NCI-H526 (cell line): Measurements from ENCODE around the gene ZNF79.
A peak's percentile ranks its signal among the peaks of the same experiment; 100 is the strongest.

Experiments
- DNase-seq, 2 experiments: peaks; one replicate each; lab custom pipeline; 2025; lab: John Stamatoyannopoulos, UW

The ZNF79 gene

DNA sequence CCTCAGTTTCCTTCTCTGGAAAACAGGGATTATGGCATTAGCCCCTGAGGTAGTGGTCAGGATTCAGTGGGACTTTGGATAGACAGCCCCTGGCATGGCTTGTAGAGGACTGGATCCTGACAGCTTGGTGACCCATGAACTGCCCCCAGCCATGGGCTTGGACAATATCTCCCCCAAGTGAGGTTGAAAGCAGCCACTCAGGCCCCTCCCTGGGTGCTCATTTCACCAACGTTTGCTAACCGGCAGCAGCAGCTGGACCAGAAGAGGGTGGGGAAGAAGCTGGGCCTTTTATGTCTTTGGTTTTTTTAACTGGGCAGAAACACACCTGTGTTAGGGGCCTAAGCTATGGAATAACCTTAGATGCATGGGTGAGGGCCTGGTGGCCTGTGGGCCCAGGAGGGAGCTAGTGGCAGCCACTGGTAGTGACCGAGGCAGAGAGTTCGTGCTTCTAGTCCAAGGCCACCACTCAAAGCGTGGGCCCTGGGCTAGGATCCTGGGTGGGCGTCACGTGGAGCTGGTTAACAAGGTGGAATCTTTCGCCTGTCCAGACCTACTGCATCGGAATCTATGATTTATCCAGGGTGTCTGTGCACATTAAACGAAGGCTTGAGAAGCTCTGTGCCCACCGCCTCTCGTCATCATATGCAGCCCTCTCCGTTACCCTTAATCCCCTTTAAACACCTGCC lies 25.3 kb upstream of the ZNF79 start:
- DNase-seq, result no peak

DNA sequence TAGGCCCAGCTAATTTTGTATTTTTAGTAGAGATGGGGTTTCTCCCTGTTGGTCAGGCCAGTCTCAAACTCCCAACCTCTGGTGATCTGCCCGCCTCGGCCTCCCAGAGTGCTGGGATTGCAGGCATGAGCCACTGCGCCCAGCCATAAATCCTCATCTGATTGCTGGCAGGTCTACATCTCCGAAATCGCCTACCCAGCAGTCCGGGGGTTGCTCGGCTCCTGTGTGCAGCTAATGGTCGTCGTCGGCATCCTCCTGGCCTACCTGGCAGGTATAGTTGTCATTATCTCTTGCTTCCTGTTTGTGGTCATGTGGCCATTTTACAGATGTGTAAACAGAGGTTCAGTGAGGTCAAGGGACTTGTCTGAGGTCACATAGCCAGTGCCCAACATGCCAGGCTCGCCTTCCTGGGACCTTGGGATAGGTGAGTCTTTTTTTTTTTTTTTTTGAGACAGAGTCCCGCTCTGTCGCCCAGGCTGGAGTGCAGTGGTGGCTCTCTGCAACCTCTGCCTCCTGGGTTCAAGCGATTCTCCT lies 24.4 kb upstream of the ZNF79 start:
- DNase-seq, result no peak

DNA sequence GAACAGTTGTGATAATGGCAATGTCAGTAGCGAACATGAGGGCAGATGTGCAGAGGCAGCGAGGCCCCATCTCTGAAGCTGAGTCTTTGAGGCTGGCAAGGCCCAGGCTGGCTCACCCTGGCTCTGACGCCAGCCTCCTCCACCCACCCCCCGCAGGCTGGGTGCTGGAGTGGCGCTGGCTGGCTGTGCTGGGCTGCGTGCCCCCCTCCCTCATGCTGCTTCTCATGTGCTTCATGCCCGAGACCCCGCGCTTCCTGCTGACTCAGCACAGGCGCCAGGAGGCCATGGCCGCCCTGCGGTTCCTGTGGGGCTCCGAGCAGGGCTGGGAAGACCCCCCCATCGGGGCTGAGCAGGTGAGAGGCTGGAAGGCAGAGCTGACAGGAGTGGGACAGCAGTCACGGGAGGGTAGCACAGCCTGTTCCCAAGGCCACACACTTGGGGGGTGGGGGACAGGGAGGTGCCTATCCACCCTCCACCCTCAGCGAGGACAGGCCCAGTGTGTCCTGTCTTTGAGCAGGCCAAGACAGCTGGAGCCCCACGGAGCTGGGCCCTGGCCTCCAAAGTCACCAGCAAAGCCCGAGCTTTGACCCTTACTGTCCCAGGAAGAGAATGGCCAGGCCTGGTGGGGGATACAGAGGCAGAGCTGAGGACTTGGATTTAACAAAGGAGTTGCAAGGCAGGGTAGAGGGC lies 21.6 kb upstream of the ZNF79 start:
- DNase-seq, result no peak

DNA sequence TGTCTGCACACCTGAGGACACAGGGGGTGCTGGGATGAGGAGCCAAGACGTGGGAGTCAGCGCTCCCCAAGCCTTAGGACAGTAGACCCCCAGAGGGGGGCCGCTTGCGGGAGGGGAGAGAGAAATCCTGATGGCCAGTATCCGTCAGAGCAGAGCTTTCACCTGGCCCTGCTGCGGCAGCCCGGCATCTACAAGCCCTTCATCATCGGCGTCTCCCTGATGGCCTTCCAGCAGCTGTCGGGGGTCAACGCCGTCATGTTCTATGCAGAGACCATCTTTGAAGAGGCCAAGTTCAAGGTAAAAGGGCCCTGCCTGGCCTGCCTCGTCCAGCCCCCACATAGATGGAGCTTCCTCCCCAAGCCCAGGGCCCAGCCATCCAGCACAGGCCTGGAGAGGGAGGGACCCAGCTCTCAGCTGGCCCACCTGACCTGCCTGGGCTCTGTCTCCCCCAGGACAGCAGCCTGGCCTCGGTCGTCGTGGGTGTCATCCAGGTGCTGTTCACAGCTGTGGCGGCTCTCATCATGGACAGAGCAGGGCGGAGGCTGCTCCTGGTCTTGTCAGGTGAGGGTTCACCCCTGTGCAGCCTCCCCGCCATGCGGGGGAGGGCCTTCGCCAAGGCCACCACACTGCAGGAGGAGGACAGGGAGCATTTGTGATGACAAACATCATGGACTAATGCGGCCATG lies 20.5 kb upstream of the ZNF79 start:
- no peak for DNase-seq

DNA sequence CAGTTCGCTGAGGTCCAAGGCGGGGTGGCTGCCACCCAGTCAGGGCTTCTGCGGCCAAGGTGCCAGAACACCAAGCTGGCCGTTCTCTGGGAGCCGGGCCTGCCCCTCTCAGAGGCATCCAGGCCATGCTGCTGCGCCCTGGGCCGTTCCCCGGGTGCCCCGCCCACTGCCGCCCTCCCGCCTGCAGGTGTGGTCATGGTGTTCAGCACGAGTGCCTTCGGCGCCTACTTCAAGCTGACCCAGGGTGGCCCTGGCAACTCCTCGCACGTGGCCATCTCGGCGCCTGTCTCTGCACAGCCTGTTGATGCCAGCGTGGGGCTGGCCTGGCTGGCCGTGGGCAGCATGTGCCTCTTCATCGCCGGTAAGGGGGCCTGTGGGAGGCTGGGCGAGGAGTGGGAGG lies 19.6 kb upstream of the ZNF79 start:
- DNase-seq, result no peak

DNA sequence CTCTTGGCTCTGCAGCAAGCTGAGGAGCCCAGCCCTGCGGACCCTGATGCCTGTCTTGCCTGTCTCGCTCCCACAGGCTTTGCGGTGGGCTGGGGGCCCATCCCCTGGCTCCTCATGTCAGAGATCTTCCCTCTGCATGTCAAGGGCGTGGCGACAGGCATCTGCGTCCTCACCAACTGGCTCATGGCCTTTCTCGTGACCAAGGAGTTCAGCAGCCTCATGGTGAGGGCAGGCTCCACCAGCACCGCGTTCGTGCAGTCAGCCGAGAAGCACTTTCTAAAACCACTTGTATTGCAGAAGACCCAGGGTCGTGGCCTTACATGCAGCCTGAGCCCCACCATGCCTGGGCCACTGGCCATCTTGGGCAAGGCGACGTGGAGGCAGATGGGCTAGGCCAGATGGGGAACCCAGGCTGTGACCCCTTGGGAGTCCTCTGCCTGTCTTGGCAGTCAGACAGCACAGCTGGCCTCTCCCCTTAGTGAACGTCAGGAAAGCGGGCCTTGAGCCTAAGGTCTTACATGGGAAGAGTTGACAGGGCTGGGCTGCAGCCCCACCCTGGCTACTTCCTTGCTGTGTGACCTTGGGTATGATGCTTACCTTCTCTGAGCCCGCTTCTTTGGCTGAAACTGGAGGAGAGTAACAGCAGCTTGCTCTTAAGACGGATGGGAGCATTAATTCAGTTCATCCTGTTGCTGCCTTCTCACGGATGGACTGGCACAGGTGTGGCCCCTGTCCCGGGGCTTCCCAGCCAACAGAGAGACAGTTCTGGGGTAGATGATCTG lies 18.6 kb upstream of the ZNF79 start:
- DNase-seq, result no peak

DNA sequence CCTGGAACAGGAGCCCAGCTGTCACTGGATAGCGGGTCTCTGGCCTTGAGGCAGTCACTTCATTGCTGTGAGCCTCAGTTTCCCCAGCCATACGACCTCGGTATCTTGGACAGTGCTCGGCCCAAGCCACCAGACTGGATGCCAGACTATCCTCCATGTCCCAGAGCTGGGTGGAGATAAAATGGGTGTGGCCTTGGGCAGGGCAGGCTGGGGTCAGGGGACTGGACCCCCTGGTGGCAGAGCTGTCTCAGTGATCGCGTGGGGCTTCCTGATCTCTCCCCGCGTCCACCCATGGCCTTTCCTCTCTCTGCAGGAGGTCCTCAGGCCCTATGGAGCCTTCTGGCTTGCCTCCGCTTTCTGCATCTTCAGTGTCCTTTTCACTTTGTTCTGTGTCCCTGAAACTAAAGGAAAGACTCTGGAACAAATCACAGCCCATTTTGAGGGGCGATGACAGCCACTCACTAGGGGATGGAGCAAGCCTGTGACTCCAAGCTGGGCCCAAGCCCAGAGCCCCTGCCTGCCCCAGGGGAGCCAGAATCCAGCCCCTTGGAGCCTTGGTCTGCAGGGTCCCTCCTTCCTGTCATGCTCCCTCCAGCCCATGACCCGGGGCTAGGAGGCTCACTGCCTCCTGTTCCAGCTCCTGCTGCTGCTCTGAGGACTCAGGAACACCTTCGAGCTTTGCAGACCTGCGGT lies 17.2 kb upstream of the ZNF79 start:
- no peak for DNase-seq

DNA sequence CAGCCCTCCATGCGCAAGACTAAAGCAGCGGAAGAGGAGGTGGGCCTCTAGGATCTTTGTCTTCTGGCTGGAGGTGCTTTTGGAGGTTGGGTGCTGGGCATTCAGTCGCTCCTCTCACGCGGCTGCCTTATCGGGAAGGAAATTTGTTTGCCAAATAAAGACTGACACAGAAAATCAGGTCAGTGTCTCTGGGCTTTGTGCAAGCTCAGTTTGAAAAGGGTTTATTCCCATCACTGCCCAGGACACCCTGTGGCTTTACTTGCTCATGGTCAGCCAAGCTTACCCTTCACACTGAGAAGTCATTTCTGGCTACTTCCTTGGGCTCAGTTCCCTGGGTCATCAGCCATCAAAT lies 16.7 kb upstream of the ZNF79 start:
- no peak for DNase-seq

DNA sequence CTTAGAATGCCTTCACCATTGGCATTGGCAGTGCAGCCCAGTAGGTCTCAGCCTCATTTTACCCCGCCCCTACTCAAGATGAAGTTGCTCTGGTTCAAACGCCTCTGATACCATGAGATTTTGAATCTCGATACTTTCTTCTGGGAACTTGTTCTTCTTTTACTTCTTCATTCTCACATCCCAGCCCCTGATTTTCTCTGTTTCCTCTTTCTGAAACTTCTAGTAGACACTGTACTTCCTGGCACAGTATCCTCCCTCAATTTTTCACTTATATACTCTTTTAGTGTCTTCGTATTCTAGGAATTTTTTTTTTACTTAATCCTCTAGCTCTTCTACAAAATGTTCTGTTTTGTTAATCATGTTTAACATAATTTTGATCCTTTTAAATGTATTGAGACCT lies 13.1 kb upstream of the ZNF79 start:
- DNase-seq, result no peak

DNA sequence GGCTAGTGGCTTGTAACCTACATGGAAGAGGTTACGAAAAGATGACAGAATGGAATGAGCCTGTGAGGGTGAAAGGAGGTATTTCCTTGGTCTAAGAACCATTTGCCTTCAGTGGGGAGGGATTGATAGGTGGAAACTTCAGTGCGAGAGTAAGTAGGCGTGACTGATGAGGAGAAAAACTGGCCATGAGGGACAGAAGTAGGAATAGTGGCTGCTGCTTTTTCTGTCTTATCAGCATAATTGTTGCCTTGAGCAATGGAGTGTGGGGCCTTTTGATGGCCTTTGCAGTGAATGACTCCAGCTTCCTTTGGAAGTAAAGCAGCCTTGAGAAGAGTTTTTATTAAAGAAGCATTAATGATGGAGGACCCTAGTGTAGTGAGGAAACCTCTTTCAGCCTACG lies 9.0 kb upstream of the ZNF79 start:
- no peak for DNase-seq

DNA sequence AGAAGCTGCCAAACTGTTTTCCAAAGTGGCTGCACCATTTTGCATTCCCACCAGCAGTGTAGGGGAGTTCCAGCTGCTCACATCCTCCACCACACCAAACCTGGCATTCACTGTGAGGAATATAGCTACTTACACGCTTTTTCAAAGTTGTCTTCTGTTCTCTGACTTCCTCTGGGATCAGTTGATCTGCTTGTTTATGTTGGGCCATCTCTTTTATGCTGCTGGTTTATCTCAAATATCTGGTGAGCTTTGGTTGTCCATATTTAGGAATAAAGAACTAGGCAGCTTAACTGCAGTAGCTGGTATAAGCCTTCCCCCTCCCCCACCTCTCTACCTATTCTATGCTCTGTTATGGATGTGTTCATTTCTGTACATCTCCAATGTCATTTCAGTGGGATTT lies 8.5 kb upstream of the ZNF79 start:
- no peak for DNase-seq

DNA sequence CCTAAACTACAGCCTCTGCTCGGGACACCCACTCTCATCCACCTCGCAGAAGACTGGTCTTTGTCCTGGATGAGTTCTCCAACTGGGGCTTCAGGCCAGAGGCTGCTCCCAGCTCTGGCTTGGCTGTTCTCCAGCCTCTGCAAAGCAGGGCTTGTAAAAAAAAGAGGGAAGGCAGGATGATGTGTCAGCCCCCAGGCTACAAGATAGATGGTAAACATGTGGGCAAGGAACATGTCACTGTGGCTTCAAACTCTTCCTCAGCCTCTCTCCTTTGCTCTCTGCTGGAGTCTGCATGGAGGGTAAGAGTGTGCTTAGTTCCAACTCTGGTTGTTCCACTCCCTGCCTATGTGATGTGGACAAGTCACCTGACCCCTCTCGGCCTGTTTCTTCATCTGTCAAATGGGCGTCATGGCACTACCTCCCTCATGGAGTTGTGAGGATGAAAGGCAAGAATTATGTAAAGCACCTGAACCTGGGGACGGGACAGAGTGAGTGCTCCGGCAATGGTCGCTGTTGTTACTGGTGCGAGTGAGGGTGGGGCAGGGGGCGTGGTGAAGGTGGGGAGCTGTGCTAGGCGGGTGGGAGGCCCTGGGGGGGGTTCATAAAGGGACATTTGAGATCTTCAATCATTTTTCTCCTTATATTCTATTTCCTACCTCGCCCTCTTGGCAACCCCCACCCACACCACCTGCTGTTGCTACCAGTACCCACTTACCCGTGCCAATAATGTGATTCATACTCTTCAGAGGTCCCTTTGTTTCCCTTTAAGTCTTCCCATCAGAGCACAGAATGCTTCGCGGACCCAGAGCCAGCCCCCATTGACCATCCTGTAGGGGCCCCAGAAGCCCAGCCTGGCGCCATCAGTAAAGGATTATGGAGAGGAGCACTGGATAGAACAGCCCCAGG lies 6.8 kb upstream of the ZNF79 start:
- peak; percentile 26 to 48 for DNase-seq

DNA sequence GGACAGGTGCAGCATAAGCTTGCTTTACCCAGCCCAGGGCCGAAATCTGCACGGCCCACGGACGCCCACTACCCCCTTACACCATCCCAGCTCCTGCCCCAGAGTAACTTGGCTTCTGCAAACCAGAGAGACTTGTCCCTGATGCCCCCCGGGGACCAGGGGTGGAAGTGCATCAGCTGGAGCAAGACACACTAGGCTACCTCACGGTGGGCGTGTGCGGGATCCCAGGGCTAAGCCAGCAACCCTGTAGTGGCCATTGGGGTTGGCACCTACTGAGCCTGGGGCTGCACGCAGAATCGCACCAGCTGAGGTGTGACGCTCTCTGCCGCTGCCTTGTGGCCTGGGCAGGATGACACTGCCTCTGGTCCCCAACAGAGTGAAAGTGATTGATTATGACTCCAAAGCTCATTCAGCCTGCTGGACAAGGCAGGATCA lies 6.1 kb upstream of the ZNF79 start:
- DNase-seq, result peak in 1 of 2 experiments; percentile 48

DNA sequence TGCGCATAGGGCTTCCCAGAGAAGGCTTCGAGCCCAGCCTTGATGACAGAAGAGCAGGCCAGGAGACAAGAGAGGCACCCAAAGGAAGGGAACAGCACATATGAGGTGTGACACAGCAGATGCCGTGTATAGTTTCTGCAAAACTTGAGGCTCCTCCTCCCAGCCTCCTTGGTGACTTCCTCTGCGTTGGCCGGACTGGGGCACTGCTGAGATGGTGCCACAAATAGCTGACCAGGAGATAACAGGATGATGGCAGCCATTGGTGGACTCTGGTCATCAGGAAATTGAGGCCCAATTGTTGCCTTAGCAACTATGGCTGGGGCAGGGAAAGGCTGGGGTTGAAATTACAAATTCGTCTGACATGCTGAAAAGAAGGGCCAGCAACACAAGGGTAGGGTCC lies 4.8 kb upstream of the ZNF79 start:
- DNase-seq, result no peak

DNA sequence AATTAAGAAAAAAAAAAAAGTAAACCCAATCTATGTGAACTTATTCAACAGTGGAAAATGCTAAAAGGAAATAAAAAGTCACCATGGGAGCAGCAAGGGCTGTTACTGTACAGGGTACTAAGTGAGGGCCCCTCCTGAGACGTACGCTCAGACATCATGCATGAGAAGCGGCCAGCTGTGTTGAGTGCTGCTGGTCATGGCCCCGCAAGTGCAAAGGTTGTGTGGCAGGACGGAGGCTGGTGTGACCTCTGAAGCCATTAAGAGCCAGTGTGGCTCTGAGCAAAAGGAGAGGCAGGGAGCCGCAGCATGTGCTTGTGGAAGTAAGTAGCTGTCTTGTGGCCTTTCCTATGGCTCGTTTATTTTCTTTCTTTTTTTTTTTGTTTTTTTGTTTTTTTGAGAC lies 3.1 kb upstream of the ZNF79 start:
- DNase-seq, result no peak

DNA sequence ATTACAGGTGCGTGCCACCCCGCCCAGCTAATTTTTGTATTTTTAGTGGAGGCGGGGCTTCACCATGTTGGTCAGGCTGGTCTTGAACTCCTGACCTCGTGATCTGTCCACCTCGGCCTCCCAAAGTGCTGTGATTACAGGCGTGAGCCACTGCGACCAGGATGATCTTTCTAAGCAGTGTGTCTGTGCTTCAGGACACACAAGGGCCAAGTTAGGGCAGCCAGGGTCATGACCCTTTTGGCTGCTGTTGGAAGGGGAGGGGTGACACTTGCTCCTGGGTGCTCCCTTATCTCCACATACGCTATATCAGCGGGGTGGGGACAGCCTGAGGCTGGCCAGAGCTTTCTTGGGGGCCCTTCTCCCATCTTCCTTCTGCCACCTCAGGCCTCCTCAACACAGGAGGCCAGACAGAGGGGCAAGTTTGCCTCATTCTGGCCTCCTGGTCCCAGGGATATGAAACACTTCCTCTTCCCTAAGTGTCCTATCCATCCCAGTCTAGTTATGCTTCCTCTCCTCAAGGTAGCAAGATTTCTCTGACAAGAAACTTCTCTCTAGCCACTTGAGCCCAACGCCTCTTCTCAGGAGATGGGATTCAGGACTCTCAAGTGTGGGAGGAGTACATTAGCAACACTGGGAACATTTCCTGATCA lies 1.9 kb upstream of the ZNF79 start:
- no peak for DNase-seq

DNA sequence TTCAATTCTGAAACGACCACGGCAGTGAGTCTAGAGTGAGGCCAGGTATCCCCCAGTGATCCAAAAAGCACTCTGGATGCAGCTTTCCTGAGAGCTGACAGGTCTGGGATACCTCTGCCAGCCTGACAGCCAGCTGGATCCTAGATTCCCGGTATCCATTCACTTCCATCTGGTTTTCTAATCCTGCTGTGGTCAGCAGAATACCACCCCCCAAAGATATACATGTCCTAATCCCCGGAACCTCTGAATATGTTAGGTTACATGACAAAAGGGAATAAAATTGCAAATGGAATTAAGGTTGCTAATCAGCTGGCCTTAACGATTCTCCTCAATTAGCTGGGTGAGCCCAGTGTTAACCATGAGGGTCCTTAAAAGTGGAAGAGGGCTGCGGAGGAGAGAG lies 1.4 kb upstream of the ZNF79 start:
- DNase-seq, result no peak

DNA sequence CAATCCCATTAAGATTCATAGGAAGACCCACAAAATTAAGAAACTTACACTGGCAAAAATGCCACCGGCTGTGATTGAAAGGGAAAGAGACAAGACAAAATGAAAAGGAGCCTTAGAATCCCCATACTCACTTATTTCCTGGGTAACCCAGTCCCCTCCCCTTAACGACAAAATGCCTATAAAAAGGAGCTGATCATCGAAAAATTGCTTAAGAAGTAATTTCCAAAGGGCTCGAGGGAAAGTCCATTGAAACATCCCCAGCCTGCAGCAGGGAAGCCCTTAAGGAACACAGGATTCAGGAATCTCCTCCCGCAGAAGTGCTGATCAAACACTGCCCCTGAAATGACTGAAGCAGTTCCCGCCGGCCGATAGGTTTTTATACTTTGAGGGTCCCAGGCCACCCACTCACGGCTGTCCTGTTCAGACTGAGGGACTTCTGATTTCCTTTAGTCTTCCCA lies 677 bp upstream of the ZNF79 start:
- no peak for DNase-seq

DNA sequence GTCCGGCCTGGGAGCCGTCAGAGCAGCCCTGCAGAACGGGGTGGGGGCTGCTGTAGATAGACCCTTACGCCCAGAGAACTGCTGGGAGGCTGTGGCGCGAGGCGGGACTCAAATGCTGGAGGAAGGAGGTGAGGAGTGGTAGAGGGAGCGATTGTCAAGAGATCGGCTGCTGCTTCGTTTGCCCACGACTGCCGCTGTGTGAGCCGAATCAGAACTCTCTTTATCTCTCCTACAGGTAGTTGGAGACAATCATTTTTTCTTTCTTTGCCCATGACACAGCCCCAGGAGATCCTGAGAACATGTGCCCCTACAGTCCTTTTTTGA lies 456 bp downstream of the ZNF79 start:
- DNase-seq, result no peak

DNA sequence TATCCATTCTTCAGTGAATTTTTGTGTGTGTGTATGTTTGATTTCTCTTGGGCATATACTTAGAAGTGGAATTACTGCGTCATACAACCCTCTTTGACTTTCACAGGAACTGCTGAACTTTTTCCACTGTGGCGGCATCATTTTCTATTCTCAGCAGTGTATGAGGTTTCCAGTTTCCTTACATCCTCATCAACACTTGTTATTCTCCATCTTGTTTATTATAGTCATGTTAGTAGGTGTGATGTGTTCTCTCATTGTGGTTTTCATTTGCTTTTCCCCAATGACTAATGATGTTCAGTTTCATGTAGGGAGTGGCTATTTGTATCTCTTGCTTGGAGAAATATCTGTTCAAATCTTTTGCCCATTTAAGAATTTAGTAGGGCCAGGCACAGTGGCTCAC lies 2.6 kb downstream of the ZNF79 start:
- DNase-seq, result no peak
